Measurements from ENCODE around the gene PIH1D1. TPM values are rescaled to one million over a fixed set of nuclear protein-coding genes. Genes with fewer than 3 reads are reported as not detected.

PIH1D1 gene
- polyA plus RNA-seq, 1 donor from 2014 or later, result 145 TPM

DNA sequence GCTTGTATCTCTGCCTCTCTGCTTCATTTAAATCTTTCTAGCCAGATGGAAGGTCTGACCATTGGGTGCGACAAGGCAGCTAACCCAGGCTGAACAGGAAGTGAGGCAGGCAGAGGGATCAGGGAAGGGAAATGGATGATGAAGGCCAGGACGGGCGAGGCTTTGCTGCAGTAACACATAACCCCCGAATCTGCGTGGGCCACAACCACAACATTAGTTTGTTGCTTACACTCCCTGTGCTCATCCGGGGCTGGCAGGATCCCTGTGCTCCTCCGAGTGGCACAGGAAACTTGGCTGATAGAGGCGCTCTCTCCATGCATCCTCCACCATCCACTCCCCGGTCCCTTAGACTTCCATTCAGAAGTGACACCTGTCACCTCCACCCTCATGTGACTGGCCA is 21.3 kb upstream of the PIH1D1 start:
- no peak overlapping the region for H3K4me2 ChIP-seq (ENCODE audit: low read length)
- H4K20me1 ChIP-seq (ENCODE audit: insufficient read depth), result no peaks in the 10 kb centered on the region
- H3K9me3 ChIP-seq (ENCODE audit: low read length), result no peaks in the 10 kb centered on the region
- no peaks in the 10 kb centered on the region for H3K79me2 ChIP-seq (replicated peaks; ENCODE audit: insufficient read depth, low read length)
- no peak for TF ChIP-seq MXI1 (conservative IDR thresholded peaks at IDR 0.05; ENCODE audit: poor library complexity, severe bottlenecking)
- no peak for TF ChIP-seq EP300 (conservative IDR thresholded peaks at IDR 0.05; ENCODE audit: poor library complexity, severe bottlenecking)
- TF ChIP-seq, protein P1, sequence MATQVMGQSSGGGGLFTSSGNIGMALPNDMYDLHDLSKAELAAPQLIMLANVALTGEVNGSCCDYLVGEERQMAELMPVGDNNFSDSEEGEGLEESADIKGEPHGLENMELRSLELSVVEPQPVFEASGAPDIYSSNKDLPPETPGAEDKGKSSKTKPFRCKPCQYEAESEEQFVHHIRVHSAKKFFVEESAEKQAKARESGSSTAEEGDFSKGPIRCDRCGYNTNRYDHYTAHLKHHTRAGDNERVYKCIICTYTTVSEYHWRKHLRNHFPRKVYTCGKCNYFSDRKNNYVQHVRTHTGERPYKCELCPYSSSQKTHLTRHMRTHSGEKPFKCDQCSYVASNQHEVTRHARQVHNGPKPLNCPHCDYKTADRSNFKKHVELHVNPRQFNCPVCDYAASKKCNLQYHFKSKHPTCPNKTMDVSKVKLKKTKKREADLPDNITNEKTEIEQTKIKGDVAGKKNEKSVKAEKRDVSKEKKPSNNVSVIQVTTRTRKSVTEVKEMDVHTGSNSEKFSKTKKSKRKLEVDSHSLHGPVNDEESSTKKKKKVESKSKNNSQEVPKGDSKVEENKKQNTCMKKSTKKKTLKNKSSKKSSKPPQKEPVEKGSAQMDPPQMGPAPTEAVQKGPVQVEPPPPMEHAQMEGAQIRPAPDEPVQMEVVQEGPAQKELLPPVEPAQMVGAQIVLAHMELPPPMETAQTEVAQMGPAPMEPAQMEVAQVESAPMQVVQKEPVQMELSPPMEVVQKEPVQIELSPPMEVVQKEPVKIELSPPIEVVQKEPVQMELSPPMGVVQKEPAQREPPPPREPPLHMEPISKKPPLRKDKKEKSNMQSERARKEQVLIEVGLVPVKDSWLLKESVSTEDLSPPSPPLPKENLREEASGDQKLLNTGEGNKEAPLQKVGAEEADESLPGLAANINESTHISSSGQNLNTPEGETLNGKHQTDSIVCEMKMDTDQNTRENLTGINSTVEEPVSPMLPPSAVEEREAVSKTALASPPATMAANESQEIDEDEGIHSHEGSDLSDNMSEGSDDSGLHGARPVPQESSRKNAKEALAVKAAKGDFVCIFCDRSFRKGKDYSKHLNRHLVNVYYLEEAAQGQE (IDR thresholded peaks at IDR 0.05; ENCODE audit: borderline replicate concordance), result no peak
- TF ChIP-seq TAF1 (IDR thresholded peaks at IDR 0.05; ENCODE audit: low read depth), result no peak
- TF ChIP-seq RAD21 (conservative IDR thresholded peaks at IDR 0.05), result no peak
- TF ChIP-seq SMC3 (conservative IDR thresholded peaks at IDR 0.05; ENCODE audit: poor library complexity), result no peak
- TF ChIP-seq, protein P2, sequence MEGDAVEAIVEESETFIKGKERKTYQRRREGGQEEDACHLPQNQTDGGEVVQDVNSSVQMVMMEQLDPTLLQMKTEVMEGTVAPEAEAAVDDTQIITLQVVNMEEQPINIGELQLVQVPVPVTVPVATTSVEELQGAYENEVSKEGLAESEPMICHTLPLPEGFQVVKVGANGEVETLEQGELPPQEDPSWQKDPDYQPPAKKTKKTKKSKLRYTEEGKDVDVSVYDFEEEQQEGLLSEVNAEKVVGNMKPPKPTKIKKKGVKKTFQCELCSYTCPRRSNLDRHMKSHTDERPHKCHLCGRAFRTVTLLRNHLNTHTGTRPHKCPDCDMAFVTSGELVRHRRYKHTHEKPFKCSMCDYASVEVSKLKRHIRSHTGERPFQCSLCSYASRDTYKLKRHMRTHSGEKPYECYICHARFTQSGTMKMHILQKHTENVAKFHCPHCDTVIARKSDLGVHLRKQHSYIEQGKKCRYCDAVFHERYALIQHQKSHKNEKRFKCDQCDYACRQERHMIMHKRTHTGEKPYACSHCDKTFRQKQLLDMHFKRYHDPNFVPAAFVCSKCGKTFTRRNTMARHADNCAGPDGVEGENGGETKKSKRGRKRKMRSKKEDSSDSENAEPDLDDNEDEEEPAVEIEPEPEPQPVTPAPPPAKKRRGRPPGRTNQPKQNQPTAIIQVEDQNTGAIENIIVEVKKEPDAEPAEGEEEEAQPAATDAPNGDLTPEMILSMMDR (IDR thresholded peaks at IDR 0.05; ENCODE audit: poor library complexity, severe bottlenecking), result no peak
- TF ChIP-seq POLR2AphosphoS5 (IDR thresholded peaks at IDR 0.05), result no peak
- no peak for TF ChIP-seq EZH2 (IDR thresholded peaks at IDR 0.05; ENCODE audit: borderline replicate concordance, insufficient read depth, low read length, poor library complexity, severe bottlenecking)
- H3K36me3 ChIP-seq (ENCODE audit: insufficient read depth, low read length), result no peaks in the 10 kb centered on the region
- H3K4me3 ChIP-seq (ENCODE audit: low read length), result no peak overlapping the region
- H3K9me2 ChIP-seq (ENCODE audit: insufficient read depth, low read length), result no peaks in the 10 kb centered on the region
- H3F3A ChIP-seq (ENCODE audit: insufficient read depth, low read length, poor library complexity, severe bottlenecking), result no peaks in the 10 kb centered on the region
- H3K27ac ChIP-seq (ENCODE audit: low read length), result no peak overlapping the region
- no peak overlapping the region for H3K9ac ChIP-seq (ENCODE audit: low read length)
- peaks cover 4% of the 10 kb centered on the region for H3K27me3 ChIP-seq (ENCODE audit: insufficient read depth, low read depth, low read length)
- H2AFZ ChIP-seq (ENCODE audit: low read depth, low read length), result no peak overlapping the region

DNA sequence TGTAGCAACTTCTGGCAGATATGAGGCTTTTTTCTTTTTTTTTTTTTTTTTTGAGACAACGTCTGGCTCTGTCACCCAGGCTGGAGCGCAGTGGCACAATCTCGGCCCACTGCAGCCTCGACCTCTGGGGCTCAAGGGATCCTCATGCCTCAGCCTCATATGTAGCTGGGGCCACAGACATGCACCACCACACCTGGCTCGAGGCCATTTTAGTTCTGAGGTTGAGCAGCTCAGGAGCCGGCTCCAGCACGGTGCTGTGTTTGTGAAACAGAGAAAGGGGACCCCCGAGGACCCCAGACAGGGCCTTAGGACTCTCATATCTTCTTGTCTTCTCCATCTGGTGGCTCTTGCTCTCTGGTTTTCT is 19.0 kb upstream of the PIH1D1 start:
- no peak overlapping the region for H3K27ac ChIP-seq (ENCODE audit: low read length)
- no peak overlapping the region for H3K4me3 ChIP-seq (ENCODE audit: low read length)
- no peak overlapping the region for H3K4me2 ChIP-seq (ENCODE audit: low read length)
- H3F3A ChIP-seq (ENCODE audit: insufficient read depth, low read length, poor library complexity, severe bottlenecking), result no peaks in the 10 kb centered on the region
- peaks cover 4% of the 10 kb centered on the region for H3K27me3 ChIP-seq (ENCODE audit: insufficient read depth, low read depth, low read length)
- H3K9me2 ChIP-seq (ENCODE audit: insufficient read depth, low read length), result no peaks in the 10 kb centered on the region
- H2AFZ ChIP-seq (ENCODE audit: low read depth, low read length), result no peak overlapping the region
- H3K79me2 ChIP-seq (replicated peaks; ENCODE audit: insufficient read depth, low read length), result no peaks in the 10 kb centered on the region
- H3K36me3 ChIP-seq (ENCODE audit: insufficient read depth, low read length), result no peaks in the 10 kb centered on the region
- H4K20me1 ChIP-seq (ENCODE audit: insufficient read depth), result no peaks in the 10 kb centered on the region
- no peak overlapping the region for H3K9ac ChIP-seq (ENCODE audit: low read length)
- no peak for TF ChIP-seq EZH2 (IDR thresholded peaks at IDR 0.05; ENCODE audit: borderline replicate concordance, insufficient read depth, low read length, poor library complexity, severe bottlenecking)
- no peak for TF ChIP-seq MXI1 (conservative IDR thresholded peaks at IDR 0.05; ENCODE audit: poor library complexity, severe bottlenecking)
- TF ChIP-seq, protein P1 (IDR thresholded peaks at IDR 0.05; ENCODE audit: borderline replicate concordance), result no peak
- no peak for TF ChIP-seq RAD21 (conservative IDR thresholded peaks at IDR 0.05)
- TF ChIP-seq TAF1 (IDR thresholded peaks at IDR 0.05; ENCODE audit: low read depth), result no peak
- TF ChIP-seq POLR2AphosphoS5 (IDR thresholded peaks at IDR 0.05), result no peak
- no peaks in the 10 kb centered on the region for H3K9me3 ChIP-seq (ENCODE audit: low read length)
